K562 (cell line): ENCODE measurements around the gene ZNF48. TPM values are rescaled to one million over a fixed set of nuclear protein-coding genes. Genes with fewer than 3 reads are reported as not detected.

Source experiments
- BDP1 ChIP-seq: IDR thresholded peaks from 3 replicates; pipeline ENCODE4 v1.6.1; 2011; ENCODE audit not compliant: insufficient read length, insufficient read depth
- CHCHD3 ChIP-seq: fragments of 250-450 bp; sonication (Bioruptor Pico); IDR thresholded peaks from 2 replicates; pipeline ENCODE4 v2.1.2; 2022; ENCODE audit warnings: mild to moderate bottlenecking
- CSDE1 ChIP-seq, 2 experiments: fragments of 450-650 bp; IDR thresholded peaks; 2 replicates each; pipeline ENCODE4 v1.6.1; 2016; ENCODE audit warnings: mild to moderate bottlenecking in 1 of 2
- FOXK2 ChIP-seq, 2 experiments: fragments of 450-650 bp; IDR thresholded peaks in 1 of 2; conservative IDR thresholded peaks in 1 of 2; 2 replicates each; pipeline ENCODE4 v1.6.1; 2016; ENCODE audit warnings: low read depth in 2 of 2, mild to moderate bottlenecking in 1 of 2
- GABPB1 ChIP-seq: sonication (generic); formaldehyde crosslinking; IDR thresholded peaks from 2 replicates; pipeline ENCODE4 v1.8.0; 2022; ENCODE audit warnings: mild to moderate bottlenecking, missing genetic modification reagents
- JUND ChIP-seq, 2 experiments: IDR thresholded peaks; 2 replicates in 1 of 2; 3 replicates in 1 of 2; pipeline ENCODE4 v1.6.1; 2011; ENCODE audit warnings: borderline replicate concordance in 2 of 2, low read depth in 2 of 2, low read length in 2 of 2, improper control_type of control experiment in 1 of 2, missing biosample characterization in 1 of 2, missing genetic modification characterization in 1 of 2, missing genetic modification reagents in 1 of 2
- MTA1 ChIP-seq: fragments of 450-650 bp; IDR thresholded peaks from 2 replicates; pipeline ENCODE4 v1.6.1; 2017; ENCODE audit warnings: borderline replicate concordance
- NCOA1 ChIP-seq: fragments of 450-650 bp; IDR thresholded peaks from 2 replicates; pipeline ENCODE4 v1.6.1; 2016; ENCODE audit warnings: low read depth
- NFYB ChIP-seq: IDR thresholded peaks from 2 replicates; pipeline ENCODE4 v1.6.1; 2011; ENCODE audit warnings: mild to moderate bottlenecking, moderate library complexity; ENCODE audit not compliant: insufficient read length; ENCODE audit errors: extremely low read depth
- NR4A1 ChIP-seq, 2 experiments: fragments of 250-450 bp in 1 of 2; fragments of 450-650 bp in 1 of 2; sonication (Bioruptor Pico) in 1 of 2; IDR thresholded peaks; 2 replicates each; pipeline versions ENCODE4 v1.4.0 to v1.6.1; 2016 to 2020; ENCODE audit warnings: mild to moderate bottlenecking in 2 of 2, missing compliant biosample characterization in 1 of 2, missing genetic modification characterization in 1 of 2, moderate library complexity in 1 of 2
- PML ChIP-seq: IDR thresholded peaks from 2 replicates; pipeline ENCODE4 v1.6.1; 2012; ENCODE audit warnings: low read length, inconsistent platforms
- POLR3G ChIP-seq: IDR thresholded peaks from 2 replicates; pipeline ENCODE4 v1.6.1; 2011; ENCODE audit not compliant: insufficient read length, insufficient replicate concordance; ENCODE audit errors: extremely low read depth
- RBM22 ChIP-seq: fragments of 200-400 bp; formaldehyde crosslinking; IDR thresholded peaks from 2 replicates; pipeline ENCODE4 v1.6.1; 2018; ENCODE audit warnings: low read length, low read depth; ENCODE audit not compliant: poor library complexity, severe bottlenecking
- RBM25 ChIP-seq: fragments of 200-400 bp; formaldehyde crosslinking; IDR thresholded peaks from 2 replicates; pipeline ENCODE4 v1.6.1; 2018; ENCODE audit warnings: low read length, low read depth, moderate library complexity; ENCODE audit not compliant: severe bottlenecking
- RFX5 ChIP-seq: IDR thresholded peaks from 2 replicates; pipeline ENCODE4 v1.6.1; 2011; ENCODE audit warnings: low read depth, mild to moderate bottlenecking, improper control_type of control experiment, low read length
- TRIM28 ChIP-seq: fragments of 450-650 bp; IDR thresholded peaks from 2 replicates; pipeline ENCODE4 v1.6.1; 2017
- ZBTB7A ChIP-seq: IDR thresholded peaks from 2 replicates; pipeline ENCODE4 v1.6.1; 2011; ENCODE audit warnings: low read depth, mild to moderate bottlenecking, low read length, moderate library complexity, borderline replicate concordance; ENCODE audit not compliant: control insufficient read depth
- ZC3H11A ChIP-seq: IDR thresholded peaks from 2 replicates; pipeline ENCODE4 v1.6.1; 2012; ENCODE audit warnings: low read depth, low read length, improper control_type of control experiment
- ZC3H8 ChIP-seq: fragments of 450-650 bp; IDR thresholded peaks from 2 replicates; pipeline ENCODE4 v1.6.1; 2017
- polyA plus RNA-seq, 8 experiments: library from polyadenylated mRNA; depleted of rRNA in 4 of 8; stranded (reverse) in 5 of 8; unstranded in 3 of 8; fragments of >200 nt; fragmentation: Nextera tagmentation in 2 of 8; fragmentation: Illumina TruSeq in 1 of 8; extraction: Ambion mirVana in 2 of 8; extraction: Trizol in 1 of 8; gene quantifications; 2 replicates each; pipeline versions ENCODE4 v1.2.1 to v1.2.3, GENCODE V29; 2011 to 2014; ENCODE audit warnings: inconsistent platforms in 1 of 8, missing spikeins in 1 of 8
- total RNA-seq, 7 experiments: library from RNA; depleted of rRNA in 6 of 7; stranded (reverse); fragments of >200 nt in 6 of 7; fragmentation: Illumina TruSeq in 2 of 7; extraction: Trizol in 2 of 7; gene quantifications; 2 replicates each; pipeline versions ENCODE4 v1.2.1 to v1.2.3, GENCODE V29; 2011 to 2021; ENCODE audit warnings: low replicate concordance in 1 of 7
- TF ChIP-seq, protein P1 (sequence below): fragments of 450-650 bp; IDR thresholded peaks from 2 replicates; pipeline ENCODE4 v1.6.1; 2016; ENCODE audit warnings: mild to moderate bottlenecking
- TF ChIP-seq, protein P2 (sequence below): fragments of 250-450 bp; sonication (Bioruptor Pico); IDR thresholded peaks from 2 replicates; pipeline ENCODE4 v1.4.0; 2020; ENCODE audit warnings: mild to moderate bottlenecking, moderate library complexity
- TF ChIP-seq, protein P3 (sequence below): fragments of 450-650 bp; IDR thresholded peaks from 2 replicates; pipeline ENCODE4 v1.7.0; 2016; ENCODE audit warnings: borderline replicate concordance

The ZNF48 gene
- total and polyA plus RNA-seq, 9 of the 15 experiments (the other 6 are each of a cell fraction or from before 2014, with no cell fraction given): 0.38 to 11.6 (median 4.7) TPM

DNA sequence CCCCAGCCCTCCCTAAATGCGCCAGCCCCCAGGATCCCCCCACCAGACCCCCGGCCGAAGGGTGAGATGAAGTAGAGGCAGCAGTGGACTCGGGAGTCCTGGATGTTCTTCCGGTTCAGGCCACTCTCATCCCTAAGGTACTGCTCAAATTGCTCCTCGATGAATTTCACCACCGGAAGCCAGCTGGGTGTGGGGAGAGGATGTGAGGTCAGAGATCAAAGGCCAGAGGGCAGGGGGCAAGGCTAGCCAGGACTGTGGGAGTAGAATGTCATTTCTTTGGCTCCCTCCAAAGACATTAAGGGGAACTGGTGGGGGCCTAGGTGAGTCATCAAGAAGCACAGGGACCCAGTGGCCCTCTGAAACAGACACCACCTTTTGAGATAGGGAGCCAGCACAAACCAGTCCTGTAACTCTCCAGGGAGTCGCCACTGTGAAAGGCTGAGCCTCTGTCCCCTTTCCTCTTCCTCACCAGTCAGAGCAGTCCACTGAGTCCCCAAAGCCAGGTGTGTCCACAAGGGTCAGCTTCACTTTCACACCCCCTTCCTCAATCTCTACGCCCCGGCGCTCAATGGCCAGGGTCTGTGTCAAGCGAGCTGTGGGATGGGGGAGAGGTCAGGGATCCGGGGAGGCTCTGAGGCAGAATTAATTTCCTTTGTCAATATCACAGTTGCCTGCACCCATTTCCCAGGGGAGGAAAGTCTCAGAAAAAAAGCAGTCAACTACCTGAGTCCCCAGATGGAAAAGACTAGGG lies 13.8 kb upstream of the ZNF48 start (continued):
- TF ChIP-seq ZC3H8 (no peak), PML (no peak), ZBTB7A (peak; percentile 95), RBM22 (no peak), JUND (IDR thresholded peaks at IDR 0.05; ENCODE audit: borderline replicate concordance, low read depth, low read length) (peak; percentile 97), JUND (tag; IDR thresholded peaks at IDR 0.05; ENCODE audit: borderline replicate concordance, low read depth, low read length) (peak; percentile 93; the same call in 2 of the 3 replicates), MTA1 (no peak), RBM25 (no peak), BDP1 (no peak), NFYB (no peak), GABPB1 (CRISPR knock-in tag) (peak; percentile 90), NR4A1 (CRISPR knock-in tag; IDR thresholded peaks at IDR 0.05) (no peak), NR4A1 (tag; IDR thresholded peaks at IDR 0.05) (no peak), RFX5 (no peak), TRIM28 (no peak), ZC3H11A (no peak), CSDE1 (IDR thresholded peaks at IDR 0.05) (no peak), POLR3G (no peak), NCOA1 (0 out of 2 replicates have a peak, but pooled peaks have one; percentile 24), CHCHD3 (CRISPR knock-in tag) (no peak), FOXK2 (conservative IDR thresholded peaks at IDR 0.05 in 1 of 2, IDR thresholded peaks at IDR 0.05 in 1 of 2; ENCODE audit: low read depth in 2 of 2) (no peak)
- TF ChIP-seq, protein P1, sequence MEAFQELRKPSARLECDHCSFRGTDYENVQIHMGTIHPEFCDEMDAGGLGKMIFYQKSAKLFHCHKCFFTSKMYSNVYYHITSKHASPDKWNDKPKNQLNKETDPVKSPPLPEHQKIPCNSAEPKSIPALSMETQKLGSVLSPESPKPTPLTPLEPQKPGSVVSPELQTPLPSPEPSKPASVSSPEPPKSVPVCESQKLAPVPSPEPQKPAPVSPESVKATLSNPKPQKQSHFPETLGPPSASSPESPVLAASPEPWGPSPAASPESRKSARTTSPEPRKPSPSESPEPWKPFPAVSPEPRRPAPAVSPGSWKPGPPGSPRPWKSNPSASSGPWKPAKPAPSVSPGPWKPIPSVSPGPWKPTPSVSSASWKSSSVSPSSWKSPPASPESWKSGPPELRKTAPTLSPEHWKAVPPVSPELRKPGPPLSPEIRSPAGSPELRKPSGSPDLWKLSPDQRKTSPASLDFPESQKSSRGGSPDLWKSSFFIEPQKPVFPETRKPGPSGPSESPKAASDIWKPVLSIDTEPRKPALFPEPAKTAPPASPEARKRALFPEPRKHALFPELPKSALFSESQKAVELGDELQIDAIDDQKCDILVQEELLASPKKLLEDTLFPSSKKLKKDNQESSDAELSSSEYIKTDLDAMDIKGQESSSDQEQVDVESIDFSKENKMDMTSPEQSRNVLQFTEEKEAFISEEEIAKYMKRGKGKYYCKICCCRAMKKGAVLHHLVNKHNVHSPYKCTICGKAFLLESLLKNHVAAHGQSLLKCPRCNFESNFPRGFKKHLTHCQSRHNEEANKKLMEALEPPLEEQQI: no peak
- TF ChIP-seq, protein P2, sequence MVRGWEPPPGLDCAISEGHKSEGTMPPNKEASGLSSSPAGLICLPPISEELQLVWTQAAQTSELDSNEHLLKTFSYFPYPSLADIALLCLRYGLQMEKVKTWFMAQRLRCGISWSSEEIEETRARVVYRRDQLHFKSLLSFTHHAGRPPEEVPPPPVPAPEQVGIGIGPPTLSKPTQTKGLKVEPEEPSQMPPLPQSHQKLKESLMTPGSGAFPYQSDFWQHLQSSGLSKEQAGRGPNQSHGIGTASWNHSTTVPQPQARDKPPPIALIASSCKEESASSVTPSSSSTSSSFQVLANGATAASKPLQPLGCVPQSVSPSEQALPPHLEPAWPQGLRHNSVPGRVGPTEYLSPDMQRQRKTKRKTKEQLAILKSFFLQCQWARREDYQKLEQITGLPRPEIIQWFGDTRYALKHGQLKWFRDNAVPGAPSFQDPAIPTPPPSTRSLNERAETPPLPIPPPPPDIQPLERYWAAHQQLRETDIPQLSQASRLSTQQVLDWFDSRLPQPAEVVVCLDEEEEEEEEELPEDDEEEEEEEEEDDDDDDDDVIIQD (CRISPR knock-in tag): no peak
- TF ChIP-seq, protein P3, sequence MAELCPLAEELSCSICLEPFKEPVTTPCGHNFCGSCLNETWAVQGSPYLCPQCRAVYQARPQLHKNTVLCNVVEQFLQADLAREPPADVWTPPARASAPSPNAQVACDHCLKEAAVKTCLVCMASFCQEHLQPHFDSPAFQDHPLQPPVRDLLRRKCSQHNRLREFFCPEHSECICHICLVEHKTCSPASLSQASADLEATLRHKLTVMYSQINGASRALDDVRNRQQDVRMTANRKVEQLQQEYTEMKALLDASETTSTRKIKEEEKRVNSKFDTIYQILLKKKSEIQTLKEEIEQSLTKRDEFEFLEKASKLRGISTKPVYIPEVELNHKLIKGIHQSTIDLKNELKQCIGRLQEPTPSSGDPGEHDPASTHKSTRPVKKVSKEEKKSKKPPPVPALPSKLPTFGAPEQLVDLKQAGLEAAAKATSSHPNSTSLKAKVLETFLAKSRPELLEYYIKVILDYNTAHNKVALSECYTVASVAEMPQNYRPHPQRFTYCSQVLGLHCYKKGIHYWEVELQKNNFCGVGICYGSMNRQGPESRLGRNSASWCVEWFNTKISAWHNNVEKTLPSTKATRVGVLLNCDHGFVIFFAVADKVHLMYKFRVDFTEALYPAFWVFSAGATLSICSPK: no peak
